Measurements from ENCODE around the gene HIVEP3. TPM values are rescaled to one million over a fixed set of nuclear protein-coding genes. Genes with fewer than 3 reads are reported as not detected.

HIVEP3 gene
- total RNA-seq, 2 experiments from 2014 or later = 19.4 to 21.3 TPM

DNA sequence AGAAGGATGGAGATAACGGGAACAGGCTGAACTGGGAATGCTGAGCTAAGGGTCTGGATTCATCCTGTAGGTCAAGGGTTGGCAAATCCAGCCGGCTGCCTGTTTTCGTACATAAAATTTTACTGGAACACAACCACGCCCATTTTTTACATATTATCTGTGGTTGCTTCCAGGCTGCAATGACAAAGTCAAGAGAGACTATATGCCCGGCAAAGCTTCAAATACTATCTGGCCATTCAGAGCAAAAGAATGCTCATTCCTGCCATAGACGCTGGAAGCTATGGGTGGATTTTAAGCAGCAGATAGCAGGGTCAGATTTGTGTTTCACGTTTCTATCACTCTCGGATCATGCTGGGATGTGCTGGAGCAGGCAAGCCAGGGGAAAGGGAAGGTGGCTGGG lies 296.3 kb downstream of the HIVEP3 start:
- DNase-seq = no peak
- no peak overlapping the region for H3K4me3 Mint-ChIP-seq
- H3K27ac Mint-ChIP-seq = no peak overlapping the region
- peaks cover 26% of the 10 kb centered on the region for H3K36me3 Mint-ChIP-seq
- H3K27me3 Mint-ChIP-seq = no peaks in the 10 kb centered on the region
- H3K4me1 Mint-ChIP-seq = peaks cover 34% of the 10 kb centered on the region
- no peaks in the 10 kb centered on the region for H3K9me3 Mint-ChIP-seq

DNA sequence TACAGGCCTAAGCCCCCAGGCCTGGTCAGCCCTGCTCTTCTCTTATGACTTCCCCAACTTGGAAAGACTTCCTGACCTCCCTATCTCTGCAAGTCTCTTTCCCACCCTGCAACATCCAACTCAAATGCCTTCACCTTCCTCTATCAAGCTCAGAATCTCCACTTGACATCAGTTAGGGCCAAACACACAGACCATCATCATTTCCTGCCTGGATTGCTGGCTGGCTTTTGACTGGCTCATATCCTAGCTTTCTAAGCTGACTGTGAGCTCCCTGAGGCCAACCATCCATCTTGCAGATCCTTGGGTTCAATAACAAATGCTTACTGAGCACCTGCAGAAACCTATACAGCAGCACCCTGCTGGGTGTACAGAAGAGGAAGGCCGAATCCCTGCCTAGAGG lies 296.9 kb downstream of the HIVEP3 start:
- no peak overlapping the region for H3K4me3 Mint-ChIP-seq
- H3K27me3 Mint-ChIP-seq = no peaks in the 10 kb centered on the region
- H3K9me3 Mint-ChIP-seq = no peaks in the 10 kb centered on the region
- DNase-seq = no peak
- peaks cover 26% of the 10 kb centered on the region for H3K36me3 Mint-ChIP-seq
- peaks cover 29% of the 10 kb centered on the region for H3K4me1 Mint-ChIP-seq
- peak overlapping the region; percentile 2 for H3K27ac Mint-ChIP-seq

DNA sequence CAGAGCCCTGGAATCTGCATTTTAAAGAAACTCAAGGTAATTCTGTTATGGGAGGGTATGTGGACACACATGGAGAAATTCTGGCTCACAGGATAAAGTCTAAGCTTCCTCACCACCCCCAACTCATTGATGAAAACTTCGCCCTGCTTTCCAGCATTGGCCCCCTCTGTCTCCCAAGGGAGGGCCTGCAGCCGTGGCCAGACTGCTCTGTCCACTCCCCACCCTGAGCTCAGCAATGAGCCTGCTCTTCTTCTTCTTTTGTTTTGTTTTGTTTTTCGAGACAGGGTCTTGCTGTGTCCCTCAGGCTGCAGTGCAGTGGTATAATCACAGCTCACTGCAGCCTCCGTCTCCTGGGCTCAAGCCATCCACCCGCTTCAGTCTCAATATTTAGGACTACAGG lies 297.5 kb downstream of the HIVEP3 start:
- no peak overlapping the region for H3K27ac Mint-ChIP-seq
- no peaks in the 10 kb centered on the region for H3K9me3 Mint-ChIP-seq
- H3K4me1 Mint-ChIP-seq = peaks cover 25% of the 10 kb centered on the region
- no peak overlapping the region for H3K4me3 Mint-ChIP-seq
- no peaks in the 10 kb centered on the region for H3K27me3 Mint-ChIP-seq
- DNase-seq = no peak
- H3K36me3 Mint-ChIP-seq = peaks cover 26% of the 10 kb centered on the region

DNA sequence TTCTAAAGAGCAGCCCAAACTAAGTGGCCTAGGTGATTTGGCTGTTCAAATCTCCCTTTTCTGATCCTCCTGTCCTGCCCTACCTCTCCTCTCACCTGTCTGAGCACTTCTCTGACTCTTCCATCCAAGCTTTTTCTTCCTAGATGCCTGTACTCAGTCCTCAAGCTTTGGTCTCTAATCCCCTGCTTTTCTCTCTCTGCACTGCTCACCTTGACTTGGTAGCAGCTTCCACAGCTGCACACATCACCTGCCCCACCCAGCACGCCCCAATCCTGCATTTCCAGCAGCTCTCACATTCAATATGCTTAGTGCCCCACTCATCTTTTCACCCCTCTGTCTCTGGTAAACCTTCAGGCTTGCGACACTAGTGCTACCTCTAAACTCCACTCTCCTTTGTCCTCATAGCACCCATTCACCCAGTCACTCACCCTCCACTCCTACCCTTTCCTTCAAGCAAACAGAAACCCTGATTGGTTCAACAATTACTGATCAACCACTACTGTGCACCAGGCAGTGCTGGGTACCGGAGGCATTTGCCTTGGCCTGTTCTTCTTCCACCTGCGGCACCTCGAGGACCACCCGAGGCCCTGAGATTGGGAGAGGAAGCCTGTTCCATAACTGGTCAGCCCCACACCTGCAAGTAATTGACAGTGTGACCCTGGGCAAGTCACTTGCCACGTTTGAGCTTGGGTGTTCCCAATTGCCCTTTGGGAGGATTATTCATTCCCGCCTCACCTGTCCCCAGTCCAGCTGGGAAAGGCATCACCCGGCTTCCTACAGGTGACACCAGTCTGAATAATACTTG lies 298.2 kb downstream of the HIVEP3 start:
- H3K9me3 Mint-ChIP-seq = no peaks in the 10 kb centered on the region
- peaks cover 26% of the 10 kb centered on the region for H3K36me3 Mint-ChIP-seq
- H3K4me3 Mint-ChIP-seq = no peak overlapping the region
- peaks cover 22% of the 10 kb centered on the region for H3K4me1 Mint-ChIP-seq
- no peaks in the 10 kb centered on the region for H3K27me3 Mint-ChIP-seq
- no peak for DNase-seq
- H3K27ac Mint-ChIP-seq = no peak overlapping the region

DNA sequence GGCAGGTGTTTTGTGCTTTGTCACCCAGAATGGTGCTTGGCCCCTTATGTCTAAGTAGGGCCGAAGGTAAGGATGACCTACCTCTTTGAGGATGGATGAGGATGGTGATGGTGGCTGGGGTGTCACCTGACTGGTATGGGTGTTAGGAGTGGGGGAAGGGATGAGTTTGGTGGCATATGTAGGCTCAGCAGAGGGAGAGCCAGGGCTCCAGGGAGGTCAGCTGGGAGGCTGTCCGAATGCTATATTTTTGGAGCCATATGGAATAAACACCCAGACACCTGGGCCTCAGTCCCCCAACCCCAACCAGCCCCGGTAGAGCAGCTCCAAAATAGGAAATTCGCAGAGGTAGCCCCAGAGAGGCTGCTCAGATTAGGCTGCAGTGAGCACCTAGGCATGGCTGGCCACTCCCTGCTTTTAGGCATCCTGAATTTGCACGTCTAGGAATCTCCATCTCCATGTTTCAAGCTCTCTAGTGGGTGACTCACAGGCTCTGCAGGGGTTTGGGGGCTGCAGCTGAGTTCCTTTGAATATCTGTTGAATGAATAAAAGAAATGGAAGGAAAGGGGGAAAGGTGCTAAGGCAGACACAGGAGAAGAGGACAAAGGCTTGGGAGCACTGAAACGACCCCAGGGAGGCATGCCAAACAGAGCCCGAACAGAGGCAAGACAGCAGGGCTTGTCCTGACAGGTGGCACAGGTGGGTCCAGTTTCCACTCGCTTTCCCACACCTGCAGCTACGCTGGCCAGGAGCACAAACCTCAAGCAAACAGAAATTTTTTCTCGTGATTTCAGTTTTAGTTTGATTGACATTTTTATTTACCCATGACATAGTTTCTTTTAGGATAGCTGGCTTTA lies 299.0 kb downstream of the HIVEP3 start:
- Mint-ChIP-seq H3K4me1 (peaks cover 24% of the 10 kb centered on the region), H3K4me3 (no peak overlapping the region), H3K27ac (no peak overlapping the region), H3K9me3 (no peaks in the 10 kb centered on the region), H3K36me3 (peaks cover 26% of the 10 kb centered on the region), H3K27me3 (no peaks in the 10 kb centered on the region)
- DNase-seq = no peak

DNA sequence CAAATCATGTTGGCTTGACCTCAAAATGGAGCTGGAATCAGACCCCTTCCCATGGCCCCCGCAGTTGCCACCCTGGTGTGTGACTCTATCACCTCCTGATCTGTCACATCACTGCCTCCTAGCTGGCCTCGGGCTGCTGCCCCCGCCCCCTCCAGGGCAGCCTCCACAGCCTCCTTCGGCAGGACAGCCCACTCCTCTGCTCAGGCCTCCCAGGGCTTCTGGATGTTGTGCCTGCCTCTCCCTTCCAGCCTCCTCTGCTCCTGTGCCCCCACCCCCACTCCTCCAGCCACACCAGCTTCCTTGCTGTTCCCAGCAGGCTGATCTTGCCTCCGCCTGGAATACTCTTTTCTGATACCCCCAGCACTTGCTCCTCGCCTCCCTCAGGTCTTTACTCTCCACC lies 299.9 kb downstream of the HIVEP3 start:
- Mint-ChIP-seq H3K4me3 (no peak overlapping the region), H3K36me3 (peaks cover 22% of the 10 kb centered on the region), H3K27me3 (no peaks in the 10 kb centered on the region), H3K9me3 (no peaks in the 10 kb centered on the region), H3K27ac (no peak overlapping the region), H3K4me1 (peaks cover 21% of the 10 kb centered on the region)
- DNase-seq = no peak

DNA sequence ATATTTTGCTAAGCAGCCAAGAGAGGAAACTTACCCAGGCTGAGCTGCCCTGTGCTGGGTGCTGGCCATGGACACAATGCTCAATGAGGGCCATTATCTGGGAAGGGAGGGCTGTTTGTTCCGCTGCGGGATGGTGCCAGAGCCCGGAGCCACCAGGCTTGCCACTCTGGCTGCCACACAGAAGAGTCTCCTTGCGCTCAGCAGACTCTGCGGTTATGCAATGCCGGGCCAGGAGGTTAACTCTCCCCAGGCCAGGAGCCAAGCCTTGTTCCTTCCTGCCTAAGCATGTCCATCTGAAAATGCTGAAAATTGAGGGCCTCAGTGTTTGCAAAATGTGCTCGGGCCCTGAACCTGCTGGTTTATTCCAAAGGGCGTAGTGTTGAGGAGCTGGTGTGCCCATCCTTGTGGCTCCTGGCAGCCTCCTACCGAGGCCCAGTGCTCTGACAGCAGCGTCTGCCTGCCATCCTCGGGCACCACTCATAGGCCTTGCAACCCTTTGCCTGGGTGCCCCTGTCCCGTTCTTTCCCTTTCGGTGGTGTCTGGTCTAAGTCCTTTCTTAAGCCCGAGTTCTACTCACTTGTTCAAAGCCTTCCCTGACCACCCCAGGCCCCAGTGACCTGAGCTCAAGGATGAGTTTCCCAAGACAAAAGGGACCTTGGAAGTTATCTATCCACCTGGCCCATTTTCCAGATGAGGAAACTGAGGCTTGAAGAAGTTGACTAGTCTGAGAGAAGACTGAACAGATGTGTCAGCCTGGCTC lies 300.5 kb downstream of the HIVEP3 start:
- no peak for DNase-seq
- Mint-ChIP-seq H3K9me3 (no peaks in the 10 kb centered on the region), H3K27me3 (no peaks in the 10 kb centered on the region), H3K36me3 (peaks cover 21% of the 10 kb centered on the region), H3K4me3 (no peak overlapping the region), H3K4me1 (peaks cover 15% of the 10 kb centered on the region), H3K27ac (no peak overlapping the region)

DNA sequence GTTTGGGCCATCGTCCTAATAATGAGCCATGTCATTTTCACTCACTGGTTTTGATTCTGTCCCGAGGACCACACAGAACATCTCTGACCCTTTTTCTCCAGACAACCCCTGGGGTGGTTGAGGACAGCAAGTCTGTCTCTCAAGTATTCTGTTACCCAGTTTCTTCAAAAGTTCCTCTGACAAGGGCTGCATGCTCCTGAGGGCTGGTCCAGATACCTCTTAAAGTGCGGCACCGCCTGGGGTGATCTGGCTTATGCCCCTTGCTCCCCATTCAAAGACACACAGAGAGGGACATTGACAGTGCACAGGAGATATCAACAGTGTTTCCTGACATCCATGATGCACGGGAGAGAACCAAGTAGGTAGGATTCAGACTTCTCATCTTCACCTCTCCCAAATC lies 301.4 kb downstream of the HIVEP3 start:
- Mint-ChIP-seq H3K27ac (no peak overlapping the region), H3K36me3 (peaks cover 18% of the 10 kb centered on the region)
- no peak for DNase-seq

DNA sequence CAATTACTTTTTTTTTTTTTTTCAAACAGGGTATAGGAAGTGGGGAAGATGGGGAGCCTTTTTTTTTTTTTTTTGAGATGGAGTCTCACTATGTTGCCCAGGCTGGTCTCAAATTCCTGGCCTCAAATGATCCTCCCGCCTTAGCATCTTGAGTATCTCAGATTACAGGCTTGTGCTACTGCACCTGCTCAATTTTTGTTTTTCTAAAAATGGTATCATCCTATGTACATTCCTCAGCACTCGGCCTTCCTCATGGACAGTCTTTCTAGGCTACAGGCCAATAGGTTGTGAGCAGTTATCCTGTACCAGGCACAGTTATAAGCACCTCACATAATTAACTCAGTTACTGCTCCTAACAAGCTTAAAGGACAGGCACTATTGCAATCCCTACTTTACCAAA lies 302.2 kb downstream of the HIVEP3 start:
- no peaks in the 10 kb centered on the region for H3K9me3 Mint-ChIP-seq
- DNase-seq = no peak
- peaks cover 21% of the 10 kb centered on the region for H3K36me3 Mint-ChIP-seq
- H3K27ac Mint-ChIP-seq = no peak overlapping the region
- H3K4me1 Mint-ChIP-seq = peaks cover 10% of the 10 kb centered on the region
- H3K4me3 Mint-ChIP-seq = no peak overlapping the region
- H3K27me3 Mint-ChIP-seq = no peaks in the 10 kb centered on the region

More for the DNA sequence above, 301.4 kb downstream of the HIVEP3 start:
- Mint-ChIP-seq H3K4me1 (peaks cover 7% of the 10 kb centered on the region), H3K4me3 (no peak overlapping the region), H3K9me3 (no peaks in the 10 kb centered on the region), H3K27me3 (no peaks in the 10 kb centered on the region)

DNA sequence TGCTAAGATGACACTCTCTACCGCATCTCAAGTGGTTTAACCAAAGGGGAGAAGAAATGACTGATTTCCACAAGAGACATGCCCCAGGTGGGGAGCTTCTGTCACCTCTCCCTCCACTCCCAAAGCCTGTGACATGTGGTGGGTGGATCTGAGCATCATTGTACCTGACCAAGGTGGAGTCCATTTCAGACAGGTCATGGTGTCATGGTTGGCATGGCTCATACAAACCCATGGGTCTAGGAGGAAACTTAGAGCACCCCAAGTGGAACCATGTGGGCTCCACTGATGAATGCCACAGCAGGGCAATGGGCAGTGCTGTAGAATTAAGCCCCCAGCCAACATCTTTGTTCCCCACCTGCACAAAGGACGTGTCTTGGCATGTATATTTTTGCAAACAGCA lies 302.7 kb downstream of the HIVEP3 start:
- no peak overlapping the region for H3K4me3 Mint-ChIP-seq
- H3K27ac Mint-ChIP-seq = no peak overlapping the region
- peaks cover 20% of the 10 kb centered on the region for H3K36me3 Mint-ChIP-seq

DNA sequence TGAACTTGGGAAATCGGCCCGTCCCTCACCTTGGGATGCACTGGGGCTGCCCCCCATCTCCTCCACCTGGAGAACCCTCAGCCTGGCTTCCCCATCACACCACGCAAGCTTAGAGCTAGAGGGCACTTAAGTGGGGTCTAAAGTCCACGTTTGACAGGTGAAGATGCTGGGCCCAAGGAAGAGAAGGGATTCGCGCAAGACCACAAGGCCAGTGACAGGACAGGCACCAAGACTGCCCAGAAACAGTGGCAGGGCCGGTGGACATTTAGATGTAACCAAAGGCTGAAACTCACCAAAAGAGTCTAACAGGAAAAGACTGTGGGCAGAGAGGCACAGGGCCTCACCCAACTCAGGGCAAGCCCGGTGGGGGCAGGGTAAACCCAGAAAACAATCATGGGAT lies 303.4 kb downstream of the HIVEP3 start:
- H3K27me3 Mint-ChIP-seq = no peaks in the 10 kb centered on the region

More for the DNA sequence above, 302.7 kb downstream of the HIVEP3 start:
- Mint-ChIP-seq H3K4me1 (peaks cover 13% of the 10 kb centered on the region), H3K27me3 (no peaks in the 10 kb centered on the region), H3K9me3 (no peaks in the 10 kb centered on the region)
- no peak for DNase-seq

DNA sequence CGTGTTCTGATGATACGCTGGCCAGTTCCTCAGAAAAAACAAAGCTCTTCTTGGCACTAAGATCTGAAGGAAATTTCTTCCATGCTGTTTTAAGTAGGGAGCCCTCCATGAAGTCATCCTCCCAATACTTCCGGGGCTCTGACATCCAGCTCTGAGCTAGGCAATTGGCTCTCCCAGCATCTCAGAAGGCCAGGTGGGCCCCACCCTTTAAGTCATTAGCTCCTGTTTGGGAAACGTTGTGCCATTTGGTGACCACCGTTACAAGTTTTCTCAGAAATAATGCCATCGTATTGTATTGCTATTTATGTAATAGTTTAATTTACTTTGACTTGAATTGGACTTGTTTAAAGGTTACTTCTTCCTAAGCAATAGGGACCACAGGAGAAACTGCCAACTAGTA lies 303.9 kb downstream of the HIVEP3 start:
- no peaks in the 10 kb centered on the region for H3K27me3 Mint-ChIP-seq
- peak overlapping the region; percentile 19 for H3K27ac Mint-ChIP-seq
- H3K36me3 Mint-ChIP-seq = peaks cover 25% of the 10 kb centered on the region
- no peaks in the 10 kb centered on the region for H3K9me3 Mint-ChIP-seq
- no peak for DNase-seq
- H3K4me3 Mint-ChIP-seq = no peak overlapping the region
- H3K4me1 Mint-ChIP-seq = peaks cover 11% of the 10 kb centered on the region

More for the DNA sequence above, 303.4 kb downstream of the HIVEP3 start:
- no peak for DNase-seq
- peaks cover 12% of the 10 kb centered on the region for H3K4me1 Mint-ChIP-seq
- H3K27ac Mint-ChIP-seq = no peak overlapping the region
- H3K36me3 Mint-ChIP-seq = peaks cover 21% of the 10 kb centered on the region
- no peaks in the 10 kb centered on the region for H3K9me3 Mint-ChIP-seq
- H3K4me3 Mint-ChIP-seq = no peak overlapping the region

DNA sequence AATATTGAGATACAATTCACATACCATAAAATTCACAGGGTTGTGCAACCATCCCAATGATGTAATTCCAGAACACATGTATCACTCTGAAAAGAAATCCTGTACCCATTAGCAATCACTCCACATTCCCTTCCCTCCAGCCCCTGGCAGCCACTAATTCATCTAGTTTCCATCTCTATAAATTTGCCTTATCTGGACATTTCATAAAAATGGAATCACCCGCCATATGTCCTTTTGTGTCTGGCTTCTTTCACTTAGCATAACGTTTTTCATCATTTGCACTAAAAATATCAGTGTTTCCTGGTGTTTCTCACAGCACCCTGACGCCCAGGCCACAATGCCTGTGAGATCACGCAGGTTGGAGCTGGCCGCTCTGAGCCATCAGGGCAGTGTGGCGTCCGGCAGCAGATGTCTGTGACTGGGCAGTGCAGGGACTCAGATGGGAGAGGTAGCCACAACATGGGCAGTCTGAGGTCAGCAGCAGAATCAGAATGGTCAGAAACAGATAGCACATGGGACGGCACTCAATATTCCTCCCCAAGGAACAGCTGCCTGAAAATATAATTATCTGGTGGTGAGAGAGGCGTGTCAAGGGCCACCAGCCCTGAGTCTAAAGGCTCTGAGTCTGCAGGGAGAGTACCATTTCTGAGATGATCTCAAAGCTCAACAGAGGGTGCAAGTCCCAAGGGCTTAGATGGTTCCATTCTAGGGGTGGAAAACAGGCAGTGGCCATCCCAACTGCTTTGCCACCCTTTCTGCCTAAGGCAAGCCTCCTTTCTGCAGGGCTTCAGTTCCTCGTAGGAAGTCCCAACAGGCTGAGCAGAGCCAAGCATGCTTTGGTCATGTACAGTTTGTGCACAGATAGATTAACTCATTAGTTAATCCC lies 304.8 kb downstream of the HIVEP3 start:
- Mint-ChIP-seq H3K27me3 (no peaks in the 10 kb centered on the region), H3K4me3 (no peak overlapping the region), H3K27ac (peak overlapping the region; percentile 19), H3K36me3 (peaks cover 27% of the 10 kb centered on the region), H3K4me1 (peaks cover 11% of the 10 kb centered on the region), H3K9me3 (no peaks in the 10 kb centered on the region)
- DNase-seq = no peak

DNA sequence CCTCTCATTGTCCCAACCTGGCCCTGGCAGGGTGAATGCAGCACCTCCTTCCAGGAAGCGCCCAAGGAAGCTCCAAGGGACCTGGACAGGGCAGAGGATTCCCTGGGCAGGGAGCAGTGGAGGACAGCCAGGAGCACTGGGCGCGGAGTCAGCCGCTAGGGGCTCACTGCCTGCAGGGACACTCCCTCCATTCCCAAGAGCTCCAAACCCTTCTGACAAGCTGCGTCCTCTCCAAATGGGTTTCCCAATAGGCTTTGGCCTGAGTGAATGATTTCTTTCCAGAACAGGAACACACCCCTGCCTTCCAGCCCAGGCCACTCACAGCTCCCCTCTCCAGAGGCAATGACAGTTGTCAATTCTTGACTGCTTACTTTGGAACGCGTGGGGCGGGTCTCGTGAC lies 305.8 kb downstream of the HIVEP3 start:
- no peaks in the 10 kb centered on the region for H3K9me3 Mint-ChIP-seq
- peaks cover 13% of the 10 kb centered on the region for H3K4me1 Mint-ChIP-seq
- H3K36me3 Mint-ChIP-seq = peaks cover 29% of the 10 kb centered on the region
- DNase-seq = no peak
- H3K27me3 Mint-ChIP-seq = no peaks in the 10 kb centered on the region
- no peak overlapping the region for H3K27ac Mint-ChIP-seq
- H3K4me3 Mint-ChIP-seq = no peak overlapping the region
